ENCODE measurements around the gene SCAMP5. TPM values are rescaled to one million over a fixed set of nuclear protein-coding genes. Genes with fewer than 3 reads are reported as not detected.
A peak's percentile ranks its signal among the peaks of the same experiment; 100 is the strongest.

The SCAMP5 gene
- total RNA-seq, 8 experiments from 2014 or later = 3.6 to 62.7 (median 51.5) TPM

- 52 to 88% (median 77%) methylated on average over 3 to 8 of the region's 12 CpGs; no CpG with 5 or more reads in 4 of the 10 experiments for WGBS, 10 experiments
- H3K27ac ChIP-seq = peak overlapping the region in 1 of 2 donors; percentile 37
Observed at GRCh38 chr15:75042730-75043508, 47.6 kb downstream of the SCAMP5 start.

GRCh38 chr15:75043509-75044257 lies 48.3 kb downstream of the SCAMP5 start:
- H3K27ac ChIP-seq = peak overlapping the region in 1 of 2 donors; percentile 37
- in situ Hi-C loops (cut with MboI; ENCODE audit: low pct_unique_long_range_greater_than_20kb in 2 of 9, low sequenced_read_pairs in 9 of 9, unreplicated experiment in 9 of 9) = no loop called here
- H3K4me3 ChIP-seq = no peak overlapping the region
- 0 to 88% (median 76%) methylated on average over 1 to 5 of the region's 20 CpGs; no CpG with 5 or more reads in 6 of the 10 experiments for WGBS, 10 experiments
- ATAC-seq (replicated peaks in 6 of 8) = peak; percentile 19 to 95 (median 28)
- peaks cover 11 to 27% of the 10 kb centered on the region in 2 donors for H3K4me1 ChIP-seq (replicated peaks in 1 of 2)

More at GRCh38 chr15:75042730-75043508, 47.6 kb downstream of the SCAMP5 start:
- in situ Hi-C loops (cut with MboI; ENCODE audit: low pct_unique_long_range_greater_than_20kb in 2 of 9, low sequenced_read_pairs in 9 of 9, unreplicated experiment in 9 of 9) = no loop called here
- ATAC-seq (replicated peaks in 6 of 8) = peak in 7 of 8 experiments; percentile 1 to 53 (median 34)
- peaks cover 11 to 27% of the 10 kb centered on the region in 2 donors for H3K4me1 ChIP-seq (replicated peaks in 1 of 2)
- H3K4me3 ChIP-seq = no peak overlapping the region

DNA sequence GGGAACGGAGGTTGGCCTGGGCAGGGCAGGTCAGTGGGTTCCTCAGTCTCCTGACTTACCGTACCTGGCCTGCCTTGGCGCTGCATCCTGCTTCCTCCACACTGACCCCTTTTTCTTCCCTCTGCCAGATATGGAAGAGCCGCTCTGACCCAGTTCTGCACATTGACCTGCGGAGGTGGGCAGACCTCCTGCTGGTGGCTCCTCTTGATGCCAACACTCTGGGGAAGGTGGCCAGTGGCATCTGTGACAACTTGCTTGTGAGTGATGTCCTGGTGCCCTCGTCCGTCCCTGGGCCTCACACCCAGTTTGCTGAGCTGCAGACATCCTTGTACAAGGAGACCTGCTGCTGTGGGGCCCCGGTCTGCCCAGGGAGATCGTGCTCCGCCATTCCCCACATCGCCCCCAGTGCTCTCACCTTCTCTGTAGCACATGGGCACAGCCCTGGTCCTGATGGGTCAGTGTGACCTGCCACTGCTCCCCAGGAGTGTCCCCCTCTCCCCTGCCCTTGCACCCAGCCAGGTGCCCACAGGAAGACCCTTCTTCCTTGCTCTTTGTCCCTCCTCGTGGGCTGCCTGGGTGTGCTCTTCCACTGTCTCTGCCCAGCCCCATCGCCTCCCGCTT lies 49.0 kb downstream of the SCAMP5 start:
- Histone ChIP-seq H3K4me3 (no peak overlapping the region), H3K4me1 (replicated peaks in 1 of 2) (peaks cover 11 to 27% of the 10 kb centered on the region in 2 donors), H3K27ac (no peak overlapping the region)
- no peak for ATAC-seq (replicated peaks in 6 of 8)
- in situ Hi-C loops (cut with MboI; ENCODE audit: low pct_unique_long_range_greater_than_20kb in 2 of 9, low sequenced_read_pairs in 9 of 9, unreplicated experiment in 9 of 9) = no loop called here
- WGBS, 10 experiments = 78 to 100% (median 93%) methylated on average over 2 to 5 of the region's 14 CpGs; no CpG with 5 or more reads in 5 of the 10 experiments

- Histone ChIP-seq H3K4me1 (replicated peaks in 1 of 2) (peaks cover 11 to 27% of the 10 kb centered on the region in 2 donors), H3K4me3 (no peak overlapping the region), H3K27ac (no peak overlapping the region)
- 60 to 100% (median 99%) methylated on average over 1 to 5 of the region's 6 CpGs; no CpG with 5 or more reads in 2 of the 10 experiments for WGBS, 10 experiments
- no peak for ATAC-seq (replicated peaks in 6 of 8)
- in situ Hi-C loops (cut with MboI; ENCODE audit: low pct_unique_long_range_greater_than_20kb in 2 of 9, low sequenced_read_pairs in 9 of 9, unreplicated experiment in 9 of 9) = no loop called here
Observed at GRCh38 chr15:75045332-75046015, 50.1 kb downstream of the SCAMP5 start.

GRCh38 chr15:75048394-75048793 lies 53.0 kb downstream of the SCAMP5 start:
- in situ Hi-C loops (cut with MboI; ENCODE audit: low pct_unique_long_range_greater_than_20kb in 2 of 9, low sequenced_read_pairs in 9 of 9, unreplicated experiment in 9 of 9) = no loop called here
- 80 to 100% (median 100%) methylated on average over 1 to 5 of the region's 10 CpGs; no CpG with 5 or more reads in 5 of the 10 experiments for WGBS, 10 experiments
- no peak overlapping the region for H3K4me3 ChIP-seq
- H3K4me1 ChIP-seq (replicated peaks in 1 of 2) = peaks cover 11 to 20% of the 10 kb centered on the region in 2 donors
- no peak overlapping the region for H3K27ac ChIP-seq
- ATAC-seq (replicated peaks in 6 of 8) = no peak

GRCh38 chr15:75049392-75049791 lies 54.0 kb downstream of the SCAMP5 start:
- ATAC-seq (replicated peaks in 6 of 8) = no peak
- 0 to 100% (median 93%) methylated on average over 1 to 9 of the region's 11 CpGs; no CpG with 5 or more reads in 1 of the 10 experiments for WGBS, 10 experiments
- no peak overlapping the region for H3K27ac ChIP-seq
- peaks cover 18 to 20% of the 10 kb centered on the region in 2 donors for H3K4me1 ChIP-seq (replicated peaks in 1 of 2)
- no peak overlapping the region for H3K4me3 ChIP-seq
- in situ Hi-C loops (cut with MboI; ENCODE audit: low pct_unique_long_range_greater_than_20kb in 2 of 9, low sequenced_read_pairs in 9 of 9, unreplicated experiment in 9 of 9) = no loop called here

DNA sequence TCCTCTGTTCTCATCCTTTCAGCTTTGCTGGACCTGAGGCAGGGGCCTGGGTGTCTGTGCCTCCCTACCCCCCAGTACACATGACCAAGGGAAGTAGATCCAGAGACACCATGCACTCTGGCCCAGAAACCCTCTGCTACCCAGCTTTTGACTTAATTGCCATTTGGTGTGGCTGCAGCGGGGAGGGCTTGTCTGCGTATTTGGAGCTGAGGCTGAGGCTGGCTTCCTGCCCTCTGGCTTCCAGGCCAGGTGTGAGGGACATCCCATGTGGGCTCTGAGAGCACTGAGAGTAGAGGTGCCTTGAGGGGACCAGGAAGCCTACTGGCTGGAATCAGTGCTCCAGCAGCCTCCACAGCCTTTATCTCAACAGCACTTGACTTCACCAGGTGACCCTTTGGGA lies 54.9 kb downstream of the SCAMP5 start:
- no peak for ATAC-seq (replicated peaks in 6 of 8)
- in situ Hi-C loops (cut with MboI; ENCODE audit: low pct_unique_long_range_greater_than_20kb in 2 of 9, low sequenced_read_pairs in 9 of 9, unreplicated experiment in 9 of 9) = no loop called here
- Histone ChIP-seq H3K27ac (no peak overlapping the region), H3K4me3 (no peak overlapping the region), H3K4me1 (replicated peaks in 1 of 2) (peaks cover 20 to 23% of the 10 kb centered on the region in 2 donors)
- 100% methylated on average over 1 to 2 of the region's 2 CpGs; no CpG with 5 or more reads in 7 of the 10 experiments for WGBS, 10 experiments

DNA sequence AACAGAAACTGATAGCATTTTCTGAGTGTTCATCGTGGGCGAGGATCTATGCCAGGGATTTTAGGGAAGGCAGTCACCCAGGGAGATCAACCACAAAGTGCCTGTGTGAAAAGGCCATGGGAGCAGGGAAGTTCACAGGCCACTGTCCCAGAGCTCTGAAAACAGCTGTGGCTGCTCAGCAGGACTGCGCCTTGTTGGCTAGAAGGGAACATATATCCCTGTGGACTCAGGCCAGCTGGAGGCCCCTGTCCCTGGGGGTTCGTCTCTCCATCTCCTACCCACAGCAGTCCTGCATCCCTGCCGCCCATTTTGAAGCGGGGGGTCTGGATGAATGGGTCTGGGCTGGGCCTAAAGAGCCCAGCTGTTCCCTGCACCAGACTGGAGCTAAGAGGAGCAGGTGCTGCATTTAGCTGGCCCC lies 55.8 kb downstream of the SCAMP5 start:
- no peak overlapping the region for H3K27ac ChIP-seq
- H3K4me1 ChIP-seq (replicated peaks in 1 of 2) = peaks cover 20 to 23% of the 10 kb centered on the region in 2 donors
- in situ Hi-C loops (cut with MboI; ENCODE audit: low pct_unique_long_range_greater_than_20kb in 2 of 9, low sequenced_read_pairs in 9 of 9, unreplicated experiment in 9 of 9) = no loop called here
- no peak overlapping the region for H3K4me3 ChIP-seq
- peak in 2 of 8 experiments; percentile 15 to 27 for ATAC-seq (replicated peaks in 6 of 8)
- WGBS, 10 experiments = 80 to 92% (median 91%) methylated on average over 1 to 6 of the region's 6 CpGs; no CpG with 5 or more reads in 5 of the 10 experiments

GRCh38 chr15:75051711-75052110 lies 56.3 kb downstream of the SCAMP5 start:
- in situ Hi-C loops (cut with MboI; ENCODE audit: low pct_unique_long_range_greater_than_20kb in 2 of 9, low sequenced_read_pairs in 9 of 9, unreplicated experiment in 9 of 9) = no loop called here
- Histone ChIP-seq H3K4me1 (replicated peaks in 1 of 2) (peaks cover 16 to 20% of the 10 kb centered on the region in 2 donors), H3K4me3 (no peak overlapping the region), H3K27ac (no peak overlapping the region)
- 80 to 100% (median 100%) methylated on average over 1 to 2 of the region's 4 CpGs; no CpG with 5 or more reads in 5 of the 10 experiments for WGBS, 10 experiments
- no peak for ATAC-seq (replicated peaks in 6 of 8)

DNA sequence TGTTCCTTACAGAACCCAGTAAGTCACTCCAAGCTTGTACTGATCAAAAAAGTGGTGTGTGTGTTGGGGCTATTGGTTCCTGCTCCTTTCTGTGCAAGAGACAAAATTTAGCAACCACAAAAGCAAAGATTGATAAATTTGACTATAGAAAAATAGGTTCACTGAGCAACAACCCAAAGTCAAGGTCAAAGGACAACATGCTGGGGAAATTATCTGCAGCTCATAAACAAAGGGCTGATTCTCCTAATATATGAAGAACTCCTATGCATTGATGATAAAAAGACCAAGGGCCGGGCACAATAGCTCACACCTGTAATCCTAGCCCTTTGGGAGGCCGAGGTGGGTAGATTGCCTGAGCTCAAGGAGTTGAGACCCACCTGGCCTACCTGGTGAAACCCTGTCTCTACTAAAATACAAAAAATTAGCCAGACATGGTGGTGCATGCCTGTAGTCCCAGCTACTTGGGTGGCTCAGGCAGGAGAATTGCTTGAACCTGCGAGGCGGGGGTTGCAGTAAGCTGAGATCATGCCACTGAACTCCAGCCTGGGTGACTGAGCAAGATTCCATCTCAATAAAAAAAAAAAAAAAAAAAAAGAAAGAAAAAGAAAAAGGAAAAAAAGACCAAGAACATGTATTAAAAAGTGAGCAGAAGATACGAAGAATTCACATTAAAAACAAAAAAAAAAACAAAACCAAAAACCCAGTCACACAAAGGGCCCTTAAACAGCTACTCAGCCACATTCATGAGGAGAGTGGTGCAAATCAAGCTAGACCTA lies 57.8 kb downstream of the SCAMP5 start:
- H3K27ac ChIP-seq = peak overlapping the region in 1 of 2 donors; percentile 19
- no peak overlapping the region for H3K4me3 ChIP-seq
- peaks cover 4 to 12% of the 10 kb centered on the region in 2 donors for H3K4me1 ChIP-seq (replicated peaks in 1 of 2)
- WGBS, 10 experiments = 90 to 100% (median 98%) methylated on average over 1 to 5 of the region's 5 CpGs; no CpG with 5 or more reads in 1 of the 10 experiments
- no peak for ATAC-seq (replicated peaks in 6 of 8)
- in situ Hi-C loops (cut with MboI; ENCODE audit: low pct_unique_long_range_greater_than_20kb in 2 of 9, low sequenced_read_pairs in 9 of 9, unreplicated experiment in 9 of 9) = no loop called here

DNA sequence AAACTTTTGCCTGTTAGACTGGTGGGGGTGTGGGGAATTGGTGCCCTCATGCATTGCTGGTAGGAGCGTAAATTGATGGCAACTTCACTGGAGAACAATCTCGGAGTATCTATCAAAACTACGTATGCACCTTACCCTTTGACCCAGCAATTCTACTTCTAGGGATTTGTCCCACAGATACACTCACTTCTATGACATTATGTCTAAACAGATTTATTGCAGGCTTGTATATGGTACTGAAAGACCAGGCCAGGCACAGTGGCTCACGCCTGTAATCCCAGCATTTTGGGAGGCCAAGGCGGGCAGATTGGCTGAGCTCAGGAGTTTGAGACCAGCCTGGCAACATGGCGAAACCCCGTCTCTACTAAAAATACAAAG lies 58.4 kb downstream of the SCAMP5 start:
- Histone ChIP-seq H3K27ac (no peak overlapping the region), H3K4me1 (replicated peaks in 1 of 2) (peaks cover 4 to 12% of the 10 kb centered on the region in 2 donors), H3K4me3 (no peak overlapping the region)
- peak in 1 of 8 experiments; percentile 29 for ATAC-seq (replicated peaks in 6 of 8)
- WGBS, 10 experiments = 79 to 100% (median 87%) methylated on average over 1 to 4 of the region's 7 CpGs; no CpG with 5 or more reads in 3 of the 10 experiments
- in situ Hi-C loops (cut with MboI; ENCODE audit: low pct_unique_long_range_greater_than_20kb in 2 of 9, low sequenced_read_pairs in 9 of 9, unreplicated experiment in 9 of 9) = no loop called here

All from motor neuron (in vitro differentiated cells).